HG02970 (cell line): ENCODE measurements around the gene HP1BP3.
"Not testable (repeated sequence)": the region's sequence is repeated elsewhere in the genome, so short reads cannot be mapped to it uniquely, and the experiment has no call there.

ENCODE experiments used
- ATAC-seq: cut with Tn5 transposase; IDR thresholded peaks from one replicate; pipeline ENCODE4 v1.9.1; 2021; ENCODE audit warnings: mild to moderate bottlenecking, moderate library complexity, moderate number of reproducible peaks; ENCODE audit not compliant: unreplicated experiment, low FRiP score

Gene HP1BP3

DNA sequence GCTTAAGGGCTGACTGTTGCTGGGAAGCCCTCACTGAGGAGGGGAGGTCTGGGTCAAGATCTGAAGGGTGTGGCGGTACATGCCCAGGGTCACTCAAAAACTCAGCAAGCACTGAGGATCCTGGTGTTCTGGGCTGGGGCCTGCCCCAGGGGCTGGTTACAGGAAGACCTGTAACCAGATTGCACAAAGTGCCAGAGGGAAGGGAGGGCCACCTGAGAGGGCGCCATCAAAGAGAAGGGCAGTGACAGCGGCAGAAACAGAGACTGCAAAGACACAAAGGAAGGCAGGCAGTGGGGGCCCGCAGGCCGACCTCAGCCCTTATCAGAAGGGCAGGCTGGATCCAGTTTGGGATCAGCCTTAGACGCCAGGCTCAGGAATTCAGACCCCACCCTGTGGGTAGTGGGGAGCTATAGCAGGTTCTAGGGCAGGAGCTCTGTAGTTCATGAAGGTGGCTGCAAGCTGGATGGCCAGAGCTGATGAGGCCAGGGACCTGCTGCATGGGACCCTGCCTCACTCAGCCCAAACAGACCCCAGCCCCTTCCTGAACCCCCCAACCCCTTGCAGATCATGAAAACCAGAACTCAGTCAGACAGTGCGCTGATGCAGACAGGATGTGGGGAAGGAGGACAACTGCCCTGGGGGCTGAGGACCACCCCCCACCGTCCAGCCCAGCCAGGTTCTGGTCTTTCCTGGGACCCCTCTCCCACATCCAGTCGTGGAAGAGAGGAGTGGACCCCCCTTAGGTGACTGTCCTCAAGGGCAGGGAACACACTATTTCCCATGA lies 58.5 kb downstream of the HP1BP3 start:
- ATAC-seq = no peak

DNA sequence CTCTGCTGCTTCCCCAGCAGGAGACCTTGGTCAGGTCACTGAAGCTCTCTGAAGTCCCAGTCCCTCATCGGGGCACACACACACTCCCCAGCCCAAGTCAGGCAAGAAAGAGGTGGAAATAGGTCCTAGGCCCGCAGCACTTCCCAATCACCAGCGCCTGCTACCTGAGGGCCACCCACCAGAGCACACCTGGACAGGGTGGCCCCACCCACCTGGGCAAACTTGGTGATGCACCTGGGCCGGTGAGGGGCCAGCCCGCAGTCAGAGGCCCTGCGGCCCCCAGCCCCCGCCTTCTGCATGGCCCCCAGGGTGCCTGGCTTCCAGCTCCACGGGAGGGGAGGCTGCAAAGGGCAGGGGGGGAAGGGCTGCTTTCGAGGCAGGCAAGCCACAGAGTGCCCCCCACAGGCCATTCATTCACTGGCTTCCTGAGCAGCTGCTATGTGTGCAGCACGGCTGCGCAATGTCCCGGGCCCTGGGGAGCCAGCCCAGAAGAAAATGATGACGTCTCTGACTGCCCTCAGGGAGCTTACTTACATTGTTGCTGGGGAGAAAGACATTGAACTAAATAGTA lies 59.3 kb downstream of the HP1BP3 start:
- ATAC-seq = no peak

DNA sequence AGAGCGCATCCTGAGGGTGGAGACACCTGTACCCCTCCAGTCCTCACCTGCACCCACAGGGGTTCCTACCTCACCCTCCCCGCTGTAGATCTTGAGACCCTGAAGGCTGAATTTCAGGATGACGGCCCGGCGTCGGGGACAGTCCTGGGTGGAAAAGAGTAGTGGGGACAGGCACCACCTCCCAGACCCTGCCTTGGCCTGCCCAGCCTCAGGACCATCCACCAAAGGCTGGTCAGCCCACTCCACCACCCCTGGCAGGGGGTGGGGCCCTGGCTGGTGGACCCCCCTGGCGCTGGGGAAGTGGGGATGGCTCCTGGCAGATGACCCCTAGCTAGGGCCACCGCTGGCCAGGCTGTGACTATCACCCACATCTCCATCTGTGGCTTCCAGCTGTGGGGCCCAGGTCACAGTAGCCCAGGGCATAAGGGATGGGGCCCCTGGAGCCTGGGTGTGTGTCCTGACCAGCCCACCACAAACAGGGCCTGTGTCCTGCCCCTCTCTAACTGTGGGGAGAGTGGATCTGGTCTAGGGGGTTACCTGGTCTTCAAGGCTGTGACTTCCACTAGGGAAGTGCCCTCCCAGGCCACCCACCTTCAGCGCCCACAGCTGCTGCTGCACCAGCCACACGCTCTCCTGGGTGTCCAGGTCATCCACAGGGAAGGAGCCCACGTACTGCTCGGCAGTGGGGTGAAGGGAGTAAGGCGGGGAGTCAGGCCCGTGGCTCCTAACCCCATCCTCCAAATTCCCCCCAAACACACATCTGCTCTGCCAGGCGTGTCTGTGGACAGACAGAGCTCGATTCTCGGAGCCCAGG lies 60.0 kb downstream of the HP1BP3 start:
- no peak for ATAC-seq

DNA sequence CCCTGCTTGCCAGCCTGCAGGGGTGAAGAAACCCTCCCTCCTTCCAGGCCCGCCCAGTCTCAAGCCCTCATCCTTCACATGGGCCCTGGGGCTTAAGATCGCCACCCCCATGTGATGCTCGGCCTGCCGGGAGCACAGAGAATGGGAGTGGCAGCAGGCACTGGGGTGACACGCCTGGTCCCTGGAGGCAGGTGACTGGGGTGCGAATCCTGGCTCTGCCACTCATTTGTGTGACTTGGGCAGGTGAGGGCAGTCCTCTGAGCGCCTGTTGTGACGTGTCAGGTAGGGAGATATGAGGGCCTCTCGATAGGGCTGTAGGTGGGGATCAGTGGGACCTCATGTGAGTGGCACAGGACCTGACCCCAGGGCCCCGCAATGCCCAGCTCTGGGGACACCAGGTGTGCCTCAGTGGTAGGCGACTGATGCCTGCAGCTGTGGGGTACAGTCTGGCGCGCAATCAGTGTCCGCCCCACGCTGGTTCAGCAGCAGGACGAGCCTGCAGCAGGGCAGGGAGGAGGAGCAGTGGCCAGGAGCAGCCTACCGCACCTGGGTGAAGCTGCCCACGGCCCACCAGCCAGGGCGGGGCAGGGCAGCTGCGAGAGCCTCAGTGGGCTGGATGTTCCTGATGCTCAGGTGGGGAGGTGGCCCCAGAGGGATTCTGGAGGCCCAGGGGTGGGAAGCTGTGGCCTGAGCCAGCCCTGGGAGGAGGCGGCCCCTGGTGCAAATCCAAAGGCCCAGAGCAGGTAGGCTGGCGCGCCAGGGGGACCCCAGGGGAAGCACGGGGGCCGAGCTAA lies 60.8 kb downstream of the HP1BP3 start:
- no peak for ATAC-seq

DNA sequence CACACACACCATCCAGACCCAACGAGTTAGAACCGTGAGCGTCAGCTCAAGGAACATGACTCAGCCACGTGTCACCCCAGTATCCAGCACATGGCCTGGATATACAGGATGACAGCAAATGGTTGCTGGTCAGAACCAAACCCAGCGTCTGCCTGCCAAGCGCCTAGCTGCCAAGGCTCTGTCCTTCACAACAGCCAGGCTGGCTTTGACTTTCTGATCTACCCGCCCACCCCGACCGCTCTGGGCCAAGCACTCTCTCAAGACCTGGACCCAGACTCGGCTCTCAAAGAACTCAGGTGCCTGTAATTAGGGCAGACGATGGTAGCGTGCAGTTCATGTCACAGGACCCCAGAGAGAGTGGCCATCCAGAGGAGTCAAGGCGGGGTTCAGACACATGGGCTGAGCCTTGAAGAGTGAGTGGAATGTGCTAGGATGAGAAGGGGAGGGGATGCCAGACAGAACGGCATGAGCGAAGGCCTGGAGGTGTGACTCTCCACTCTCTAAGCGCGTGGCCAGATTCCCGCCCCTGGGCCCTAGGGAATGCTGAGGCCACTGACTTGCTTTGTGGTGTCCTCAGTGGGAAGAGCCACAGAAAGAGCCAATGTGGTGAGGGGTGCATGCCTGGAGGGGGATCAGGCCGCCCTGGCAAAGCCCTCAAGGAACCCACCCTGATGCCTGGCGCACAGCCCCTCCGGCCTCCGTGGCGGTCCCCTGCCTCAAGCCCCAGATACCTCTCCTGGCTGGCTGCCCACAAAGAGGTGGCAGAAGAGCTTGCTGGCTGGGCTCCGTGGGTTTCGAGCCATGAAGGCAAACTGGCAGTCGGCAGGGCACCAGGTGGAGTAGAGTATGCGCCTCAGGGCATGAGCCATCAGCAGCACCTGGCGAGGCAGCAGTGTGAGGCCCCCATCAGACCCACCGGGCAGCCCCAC lies 61.7 kb downstream of the HP1BP3 start:
- ATAC-seq = no peak

DNA sequence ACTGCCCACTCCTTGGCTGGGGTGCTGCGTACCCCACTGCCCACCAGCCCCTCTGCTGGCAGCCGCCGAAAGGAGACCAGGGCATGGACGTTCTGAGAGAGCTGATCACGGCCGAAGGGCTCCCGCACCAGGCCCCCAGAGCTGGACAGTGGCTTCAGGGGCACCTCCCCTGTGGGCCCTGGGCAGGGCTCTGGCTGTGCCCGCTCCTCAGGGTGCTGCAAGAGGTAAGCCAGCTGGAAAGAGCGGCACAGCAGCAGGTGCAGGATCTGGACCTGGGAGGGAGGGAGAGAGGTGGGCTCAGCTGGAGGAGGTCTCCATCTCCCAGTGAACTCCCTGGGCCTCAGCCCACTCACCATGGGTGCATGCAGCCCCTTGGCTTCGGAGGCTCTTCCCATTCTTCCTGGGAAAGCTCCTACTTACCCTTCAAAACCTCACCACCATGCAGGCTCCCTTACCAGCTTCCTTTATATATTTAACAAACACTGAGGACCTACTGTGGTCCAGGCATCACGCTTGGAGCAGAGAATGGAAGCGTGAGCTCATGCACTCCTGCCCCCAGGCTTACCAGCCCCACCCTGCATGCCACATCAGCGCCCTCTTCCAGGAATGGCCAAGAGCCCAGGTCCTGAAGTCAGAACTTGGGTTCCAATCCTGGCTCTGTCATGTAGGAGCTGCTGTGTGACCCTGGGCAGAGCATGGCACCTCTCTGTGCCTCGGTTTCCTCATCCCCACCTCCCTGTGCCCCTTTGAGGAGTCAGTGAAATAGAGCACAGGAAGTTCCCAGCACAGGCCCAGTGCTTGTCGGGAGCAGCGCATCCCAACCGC lies 62.5 kb downstream of the HP1BP3 start:
- ATAC-seq = no peak

DNA sequence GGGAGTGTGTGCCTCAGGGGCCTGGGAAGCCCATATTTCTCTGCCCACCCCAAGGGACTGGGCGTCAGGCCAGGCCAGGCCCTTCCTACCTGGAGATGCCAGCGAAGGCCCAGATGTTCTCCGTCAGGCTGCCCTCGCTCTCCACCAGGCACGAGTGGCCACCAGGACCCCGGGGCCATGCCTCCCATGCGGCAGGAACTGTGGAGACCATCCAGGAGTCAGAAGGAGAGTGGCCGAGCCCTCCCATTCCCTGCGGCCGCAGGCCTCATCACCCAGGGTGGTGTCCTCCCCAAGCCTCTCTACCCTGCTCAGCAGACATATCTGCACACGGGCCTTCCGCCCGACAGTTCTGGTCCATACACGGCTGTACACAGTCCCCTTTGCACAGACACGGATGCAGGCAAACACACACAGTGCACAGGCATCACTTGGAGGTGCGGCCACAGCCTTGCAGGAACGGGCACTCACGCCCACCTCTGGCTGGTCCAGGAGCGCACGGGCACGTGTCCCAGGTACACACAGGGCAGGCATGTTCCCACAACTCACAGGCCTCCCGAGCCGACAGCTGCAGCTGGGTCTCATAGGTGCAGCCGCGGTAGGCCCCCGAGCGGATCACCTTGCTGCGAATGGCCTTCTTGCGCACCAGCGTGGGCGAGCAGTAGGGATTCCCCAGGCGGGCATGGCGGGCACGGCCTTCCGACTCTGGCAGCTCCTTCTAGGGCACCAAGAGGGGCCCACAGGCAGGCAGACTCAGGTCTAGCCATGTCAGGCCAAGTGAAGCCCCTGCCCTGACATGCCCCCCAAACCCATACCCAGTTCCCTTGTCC lies 63.4 kb downstream of the HP1BP3 start:
- no peak for ATAC-seq

DNA sequence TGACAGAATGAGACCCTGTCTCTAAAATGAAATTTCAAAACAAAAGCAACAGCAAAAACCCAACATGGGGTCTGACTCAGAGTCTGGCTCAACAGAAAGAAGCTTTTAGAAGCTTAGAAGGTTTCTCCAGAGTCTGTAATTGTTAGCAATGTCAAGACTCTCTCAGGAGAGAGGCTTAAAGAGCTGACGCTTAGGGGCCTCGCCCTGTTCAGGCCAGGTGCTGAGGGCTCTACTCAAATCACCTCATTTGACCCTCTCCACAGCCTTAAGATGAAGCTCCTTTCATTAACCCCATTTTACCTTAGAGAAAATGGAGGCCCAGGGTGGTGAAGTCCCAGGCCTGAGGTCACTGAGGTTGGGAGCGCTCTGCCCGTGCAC lies 64.0 kb downstream of the HP1BP3 start:
- ATAC-seq = no peak

DNA sequence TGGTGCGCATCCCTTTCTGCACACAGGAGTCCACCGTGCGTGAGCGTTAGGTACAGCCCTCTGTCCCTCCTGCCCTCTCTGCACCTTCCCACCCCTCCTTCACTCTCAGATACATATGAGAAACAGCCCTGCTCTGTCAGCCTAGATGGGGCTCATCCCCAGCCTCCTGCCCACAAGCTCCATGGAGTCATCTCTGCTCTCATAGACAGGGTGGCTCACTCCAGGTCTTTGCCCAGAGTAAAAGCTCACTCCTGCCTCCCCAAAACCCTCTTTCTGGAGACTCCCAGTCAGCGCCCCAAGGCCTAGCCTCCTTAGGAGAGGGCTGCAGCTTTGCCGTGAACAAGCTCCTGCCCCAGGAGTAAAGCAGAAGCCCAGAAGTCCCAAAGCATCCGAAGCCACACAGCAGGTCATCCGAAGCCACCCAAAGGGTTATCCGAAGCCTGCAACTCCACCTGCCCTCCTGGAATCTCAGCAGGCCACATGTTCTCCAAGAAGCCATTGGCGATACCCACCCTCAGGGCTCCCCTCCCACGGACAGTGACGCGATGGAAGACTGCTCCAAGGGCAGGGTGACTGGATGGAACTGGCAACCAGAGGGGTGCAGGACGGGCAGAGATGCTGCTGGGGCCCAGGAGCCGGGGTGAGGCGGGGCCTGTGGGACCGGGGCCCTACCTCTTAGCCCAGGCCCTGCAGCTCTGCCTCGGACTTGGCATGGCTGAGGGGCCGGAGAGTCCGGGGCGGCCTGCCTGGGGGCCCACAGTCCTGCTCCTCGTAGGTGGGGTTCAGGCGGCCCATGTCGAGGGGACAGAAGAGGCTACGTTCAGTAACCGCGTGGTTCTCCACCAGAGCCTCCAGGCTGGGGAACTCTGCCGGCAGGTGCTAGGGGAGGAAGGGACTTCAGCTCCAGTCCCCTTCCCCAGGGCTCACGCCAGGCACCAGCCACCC lies 65.7 kb downstream of the HP1BP3 start:
- ATAC-seq = no peak

DNA sequence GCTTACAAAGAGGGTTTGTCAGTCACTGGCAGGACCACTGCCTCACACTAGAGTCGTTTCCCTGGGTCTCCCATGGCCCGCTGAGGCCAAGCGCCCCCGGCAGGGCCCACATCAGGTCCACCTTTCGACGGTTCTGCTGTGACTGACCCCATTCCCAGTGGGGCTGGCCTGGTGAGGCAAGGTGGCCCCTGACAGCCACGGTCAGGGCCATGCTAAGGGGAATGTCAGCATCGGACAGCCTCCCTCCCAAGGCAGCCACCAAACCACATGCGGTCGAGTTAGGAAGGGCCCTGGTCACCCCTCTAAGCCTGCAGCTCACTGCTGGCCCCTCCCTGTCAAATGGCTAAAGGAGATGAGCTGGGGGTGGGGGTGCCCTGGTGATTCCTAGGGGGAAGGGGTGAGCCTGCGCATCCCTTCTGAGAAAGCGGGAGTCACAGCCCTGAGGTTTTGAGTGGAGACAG lies 66.4 kb downstream of the HP1BP3 start:
- no peak for ATAC-seq

DNA sequence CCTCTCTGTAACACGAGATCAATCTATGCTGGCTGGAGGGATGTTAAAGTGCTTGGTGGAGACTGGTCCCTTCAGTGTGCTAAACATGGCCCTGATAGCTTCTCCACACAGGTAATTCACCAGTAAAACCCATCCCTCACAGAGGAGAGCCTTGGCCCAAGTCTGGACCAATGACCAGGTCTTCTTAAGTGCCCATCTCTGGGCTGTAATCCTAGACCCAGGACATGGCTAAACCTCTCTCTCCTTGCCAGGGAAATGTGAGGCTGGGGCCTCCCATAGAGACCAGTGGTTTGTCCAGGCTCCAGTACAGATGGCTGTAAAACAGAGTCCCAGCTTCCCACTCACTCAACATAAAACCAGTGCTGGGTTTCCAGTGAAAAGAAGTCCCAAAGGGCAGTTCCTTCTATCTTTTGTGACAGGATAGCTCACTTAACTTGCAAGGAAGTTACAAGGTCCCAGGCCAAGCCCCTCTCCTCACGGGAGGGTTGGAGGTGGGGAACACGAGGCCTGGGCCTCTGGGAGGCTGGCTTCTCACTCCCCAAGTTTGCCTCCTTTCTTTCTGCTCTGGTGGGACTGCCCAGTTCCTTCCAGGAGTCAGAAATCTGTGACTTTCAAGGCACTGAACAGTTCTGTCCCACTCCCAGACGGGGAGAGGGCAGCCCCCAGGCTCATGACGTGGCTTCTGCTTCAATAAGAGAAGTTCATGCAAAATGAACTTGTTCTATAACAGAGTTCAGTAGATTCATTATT lies 67.1 kb downstream of the HP1BP3 start:
- ATAC-seq = no peak

DNA sequence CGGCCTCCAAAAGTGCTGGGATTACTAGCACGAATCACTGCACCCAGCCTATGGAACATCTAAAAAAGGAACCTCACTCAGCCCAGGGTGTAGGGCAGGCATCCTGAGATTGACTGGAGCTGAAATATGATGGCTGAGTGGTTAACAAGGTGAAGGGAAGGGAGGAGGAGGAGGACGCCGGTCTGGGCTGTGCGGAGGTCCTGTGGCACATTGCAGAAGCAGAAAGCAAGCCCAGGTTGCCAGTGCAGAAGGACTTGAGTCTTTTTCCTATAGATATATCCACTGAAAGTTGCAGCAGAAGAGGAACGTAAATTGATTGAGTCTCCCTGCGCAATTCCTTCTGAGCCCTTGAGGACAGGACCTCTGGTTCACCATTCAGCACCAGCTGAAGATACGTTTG lies 67.8 kb downstream of the HP1BP3 start:
- ATAC-seq = no peak

DNA sequence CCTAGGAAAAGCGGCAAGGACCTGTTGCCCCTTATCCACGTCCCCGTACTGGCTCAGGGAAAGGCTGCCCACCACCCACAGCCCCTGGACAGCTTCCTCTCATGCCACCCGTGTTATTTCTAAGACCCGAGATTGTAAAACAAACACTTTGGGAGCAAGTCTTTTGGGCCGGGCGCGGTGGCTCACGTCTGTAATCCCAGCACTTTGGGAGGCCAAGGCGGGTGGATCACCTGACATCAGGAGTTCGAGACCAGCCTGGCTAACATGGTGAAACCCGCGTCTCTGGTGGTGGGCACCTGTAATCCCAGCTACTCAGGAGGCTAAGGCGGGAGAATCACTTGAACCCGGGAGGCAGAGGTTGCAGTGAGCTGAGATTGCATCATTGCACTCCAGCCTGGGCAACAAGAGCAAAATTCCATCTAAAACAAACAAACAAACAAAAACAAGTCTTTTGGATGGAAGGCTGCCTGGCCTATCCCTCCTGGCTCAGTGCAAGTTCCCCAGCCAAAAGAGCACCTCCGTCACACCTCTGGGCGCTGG lies 68.7 kb downstream of the HP1BP3 start:
- not testable (repeated sequence) for ATAC-seq

DNA sequence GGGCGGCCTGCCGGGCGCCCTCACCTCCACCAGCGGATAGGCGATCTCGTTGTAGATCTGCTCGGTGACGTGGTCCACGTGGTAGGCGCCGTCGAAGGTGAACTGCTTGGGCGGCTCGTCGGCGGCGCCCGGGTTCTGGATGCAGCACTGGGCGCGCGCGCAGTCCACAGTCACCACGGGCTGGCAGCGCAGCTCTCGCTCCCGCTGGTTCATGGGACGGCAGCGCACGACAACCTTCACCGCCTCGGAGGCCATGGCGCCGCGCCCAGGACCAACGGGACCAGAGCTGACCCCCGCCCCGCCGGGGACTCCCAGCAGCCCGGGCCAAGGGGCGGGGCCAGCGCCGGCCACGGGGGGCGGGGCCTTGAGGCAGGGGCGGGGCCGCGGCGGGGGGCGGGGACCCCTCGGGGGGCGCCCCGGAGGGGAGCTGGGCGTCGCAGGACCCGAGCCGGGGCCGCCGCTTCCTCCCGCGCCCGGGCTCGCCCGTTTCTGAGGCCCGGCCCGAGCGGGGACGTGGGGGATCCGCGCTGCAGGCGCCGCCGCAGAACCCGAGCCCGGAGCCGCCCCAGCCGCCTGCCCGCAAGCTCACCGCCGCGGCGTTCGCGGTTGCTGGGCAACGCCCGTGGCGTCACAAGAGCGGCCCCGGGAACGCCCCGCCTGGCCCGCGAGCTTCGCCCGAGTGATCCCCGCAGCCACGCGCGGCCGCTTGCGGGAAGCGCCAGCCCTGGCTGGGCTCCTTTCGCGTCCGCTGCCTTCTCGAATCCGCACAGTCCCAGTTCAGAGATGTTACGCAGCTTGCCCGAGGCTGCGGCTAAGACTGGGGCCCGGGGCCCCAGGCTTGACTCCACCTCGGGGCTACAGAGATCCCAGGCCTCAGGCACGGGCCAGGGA lies 69.4 kb downstream of the HP1BP3 start, which contains the start of gene KIF17:
Gene KIF17, minus strand, starts transcription at position 556 of the 891 bp plus-strand sequence. Its CDS starts 301 bp downstream, at position 255.
- no peak for ATAC-seq

DNA sequence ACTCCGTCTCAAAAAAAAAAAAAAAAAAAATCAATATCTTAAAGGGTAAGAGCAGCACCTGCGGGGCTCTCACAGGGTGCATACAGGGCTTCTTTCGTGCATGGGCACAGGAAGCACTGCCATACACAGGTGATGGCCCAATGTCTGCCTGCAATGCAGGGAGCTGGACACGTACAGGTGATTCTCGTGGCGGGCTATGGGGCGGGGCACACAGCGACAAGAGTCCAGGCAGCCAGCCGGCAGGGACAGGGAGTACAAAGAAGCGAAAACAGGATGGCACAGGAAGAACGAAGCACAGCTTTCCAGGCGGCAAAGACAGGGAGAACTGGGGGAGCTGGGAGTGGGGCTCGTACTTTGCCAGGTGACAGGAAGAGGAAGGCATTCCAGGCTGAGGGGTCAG lies 70.9 kb downstream of the HP1BP3 start:
- ATAC-seq = no peak
